HepG2 (cell line): ENCODE results near the gene OSBPL1A. TPM values are rescaled to one million over a fixed set of nuclear protein-coding genes. Genes with fewer than 3 reads are reported as not detected.

Experiments
- ATAC-seq: fragments of 200-7000 bp; cut with Tn5 transposase; 3 replicates; pipeline ENCODE4 v1.9.1; 2020; ENCODE audit warnings: mild to moderate bottlenecking, moderate library complexity
- BruUV-seq: library from RNA; stranded (reverse); fragments of 400-500 nt; replicated peaks from 2 replicates; lab custom pipeline; 2021; lab: Mats Ljungman, UMichigan
- CTCF ChIA-PET: fragments of 300-600 bp; formaldehyde crosslinking; extraction: SDS; loops from one replicate; lab custom pipeline; 2021; ENCODE audit warnings: low total read pairs, inconsistent platforms, low intra/inter-chr PET ratio; lab: Yijun Ruan, JAX
- POLR2A ChIA-PET: fragments of 350-600 bp; sonication (Branson Sonifier 250); formaldehyde crosslinking; loops from one replicate; lab custom pipeline; 2020; ENCODE audit warnings: antibody characterized with exemption, inconsistent platforms; lab: Yijun Ruan, JAX
- DNase-seq: peaks from one replicate; pipeline ENCODE4 v3.0.0-alpha.2; 2015; ENCODE audit warnings: low spot score
- FAIRE-seq: peaks from 3 replicates; lab custom pipeline; 2011; peaks lifted over from hg19 to GRCh38; lab: Jason Lieb, UNC
- H2AFZ ChIP-seq: one replicate; pipeline ENCODE4 v1.6.1; 2011; ENCODE audit warnings: low read length, inconsistent platforms
- H3K27ac ChIP-seq: fragments of 300-600 bp; 3 replicates; pipeline ENCODE4 v1.8.0; 2011; ENCODE audit warnings: mixed run types, mild to moderate bottlenecking, mixed read lengths, low read length, inconsistent platforms; ENCODE audit not compliant: insufficient read depth; ENCODE audit errors: extremely low read length
- H3K27me3 ChIP-seq, 2 experiments: fragments of 200-600 bp in 1 of 2; 2 replicates in 1 of 2; 3 replicates in 1 of 2; pipeline versions ENCODE4 v1.6.0 to v1.8.0; 2011; ENCODE audit warnings: low read length in 2 of 2, mild to moderate bottlenecking in 2 of 2, moderate library complexity in 2 of 2, inconsistent platforms in 1 of 2; ENCODE audit not compliant: insufficient read depth in 2 of 2, control insufficient read depth in 1 of 2
- H3K36me3 ChIP-seq, 2 experiments: fragments of 200-600 bp in 1 of 2; replicated peaks in 1 of 2; 2 replicates in 1 of 2; 3 replicates in 1 of 2; pipeline versions ENCODE4 v1.5.1 to v1.8.0; 2011; ENCODE audit warnings: low read length in 2 of 2, inconsistent platforms in 1 of 2; ENCODE audit not compliant: insufficient read depth in 2 of 2, control insufficient read depth in 1 of 2
- H3K4me1 ChIP-seq: 2 replicates; pipeline ENCODE4 v1.5.1; 2012; ENCODE audit warnings: low read length, inconsistent platforms; ENCODE audit not compliant: insufficient read depth
- H3K4me2 ChIP-seq: 2 replicates; pipeline ENCODE4 v1.6.0; 2011; ENCODE audit warnings: low read depth, low read length, inconsistent platforms
- H3K4me3 ChIP-seq, 3 experiments: fragments of 200-600 bp in 1 of 3; sonication (generic), shearing (Covaris generic) in 1 of 3; replicated peaks in 1 of 3; 2 replicates each; pipeline ENCODE4 v1.5.1; 2011 to 2016; ENCODE audit warnings: low read length in 3 of 3, inconsistent platforms in 2 of 3, low read depth in 2 of 3, mild to moderate bottlenecking in 2 of 3, control low read depth in 1 of 3, mixed read lengths in 1 of 3; ENCODE audit not compliant: insufficient read depth in 1 of 3
- H3K79me2 ChIP-seq: one replicate; pipeline ENCODE4 v1.6.1; 2011; ENCODE audit warnings: low read length, inconsistent platforms; ENCODE audit not compliant: insufficient read depth
- H3K9ac ChIP-seq: 2 replicates; pipeline ENCODE4 v1.6.0; 2011; ENCODE audit warnings: mild to moderate bottlenecking, low read depth, low read length, inconsistent platforms; ENCODE audit not compliant: insufficient read depth
- H3K9me3 ChIP-seq: 2 replicates; pipeline ENCODE4 v1.5.1; 2012; ENCODE audit warnings: mild to moderate bottlenecking, low read length
- H4K20me1 ChIP-seq: 2 replicates; pipeline ENCODE4 v1.6.0; 2011; ENCODE audit warnings: inconsistent platforms, mild to moderate bottlenecking, low read length, moderate library complexity; ENCODE audit not compliant: insufficient read depth
- ZNF577 ChIP-seq: sonication (generic); formaldehyde crosslinking; IDR thresholded peaks from 2 replicates; pipeline ENCODE4 v1.4.0; 2020; ENCODE audit warnings: mild to moderate bottlenecking, low read depth, missing genetic modification reagents, borderline replicate concordance
- ZNF788 ChIP-seq: sonication (generic); formaldehyde crosslinking; IDR thresholded peaks from 2 replicates; pipeline ENCODE4 v1.5.0; 2020; ENCODE audit warnings: mild to moderate bottlenecking, missing genetic modification reagents, borderline replicate concordance
- WGBS: methylation state at CpG from one replicate; pipeline ENCODE4 v1.1.6; 2017; ENCODE audit warnings: low lambda C conversion rate; 5-methylcytosine and 5-hydroxymethylcytosine counted together
- in situ Hi-C: cut with HindIII; loops from 2 replicates; pipeline ENCODE4 v1.10.0; 2017; ENCODE audit warnings: low pct_unique_long_range_greater_than_20kb; ENCODE audit not compliant: extremely low pct_ligation_motif_present
- intact Hi-C: fragments of 100-400 bp; cut with micrococcal nuclease; formaldehyde crosslinking; loops from one replicate; pipeline ENCODE4 v1.10.0; 2022; ENCODE audit not compliant: unreplicated experiment
- polyA plus RNA-seq, 8 experiments: library from polyadenylated mRNA; depleted of rRNA in 3 of 8; stranded (reverse) in 7 of 8; unstranded in 1 of 8; fragments of >200 nt; fragmentation: Illumina TruSeq in 4 of 8; extraction: Trizol in 4 of 8; gene quantifications; 2 replicates each; pipeline versions ENCODE4 v1.2.1 to v1.2.3, GENCODE V29; 2011 to 2016; ENCODE audit warnings: low read depth in 4 of 8, missing spikeins in 1 of 8, mixed read lengths in 1 of 8; ENCODE audit not compliant: insufficient read depth in 1 of 8
- total RNA-seq, 5 experiments: library from RNA; depleted of rRNA; stranded (reverse); fragments of >200 nt; fragmentation: Illumina TruSeq; extraction: Trizol; gene quantifications; 2 replicates each; pipeline ENCODE4 v1.2.3, GENCODE V29; 2016; ENCODE audit warnings: low read depth in 1 of 5
- TF ChIP-seq, protein P1 (sequence below): sonication (generic); formaldehyde crosslinking; IDR thresholded peaks from 2 replicates; pipeline ENCODE4 v1.5.1; 2020; ENCODE audit warnings: mild to moderate bottlenecking, missing genetic modification reagents, moderate library complexity
- TF ChIP-seq, protein P2 (sequence below): sonication (generic); formaldehyde crosslinking; IDR thresholded peaks from 2 replicates; pipeline ENCODE4 v1.4.0; 2020; ENCODE audit warnings: missing genetic modification reagents

Gene OSBPL1A
- total and polyA plus RNA-seq, 2 of the 13 experiments (the other 11 are each of a cell fraction or from before 2014, with no cell fraction given) = 0.02 TPM; not detected in 1

DNA sequence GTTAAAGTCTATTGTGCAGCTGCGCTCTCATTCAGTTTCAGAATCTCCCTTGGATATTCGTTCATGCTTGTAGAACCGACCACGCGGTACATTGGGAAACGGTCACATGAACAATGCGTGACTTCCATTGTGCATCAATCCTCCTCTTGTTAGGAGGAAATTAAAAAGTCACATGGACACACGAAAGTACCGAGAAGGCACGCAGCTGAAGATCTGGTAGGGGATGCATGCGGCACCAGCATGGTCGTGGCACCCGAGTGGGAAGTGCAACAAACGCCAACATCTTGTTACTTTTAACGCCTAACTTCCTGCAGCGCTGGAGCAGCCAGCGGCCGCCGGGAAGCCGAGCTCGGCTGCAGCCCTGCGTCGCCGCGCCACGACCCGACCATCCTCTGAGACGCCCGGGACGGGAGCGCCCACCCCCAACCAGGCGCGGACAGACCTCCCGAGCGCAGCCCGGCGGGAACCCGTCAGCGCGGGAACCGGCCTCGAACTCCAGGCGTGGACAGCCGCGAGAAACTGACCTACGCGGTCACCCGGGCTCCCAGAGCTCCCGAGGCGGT is 412 bp downstream of the OSBPL1A start:
- TF ChIP-seq ZNF788 (CRISPR knock-in tag) = 0 out of 2 replicates have a peak, but pooled peaks have one; percentile 41
- TF ChIP-seq, protein P1, sequence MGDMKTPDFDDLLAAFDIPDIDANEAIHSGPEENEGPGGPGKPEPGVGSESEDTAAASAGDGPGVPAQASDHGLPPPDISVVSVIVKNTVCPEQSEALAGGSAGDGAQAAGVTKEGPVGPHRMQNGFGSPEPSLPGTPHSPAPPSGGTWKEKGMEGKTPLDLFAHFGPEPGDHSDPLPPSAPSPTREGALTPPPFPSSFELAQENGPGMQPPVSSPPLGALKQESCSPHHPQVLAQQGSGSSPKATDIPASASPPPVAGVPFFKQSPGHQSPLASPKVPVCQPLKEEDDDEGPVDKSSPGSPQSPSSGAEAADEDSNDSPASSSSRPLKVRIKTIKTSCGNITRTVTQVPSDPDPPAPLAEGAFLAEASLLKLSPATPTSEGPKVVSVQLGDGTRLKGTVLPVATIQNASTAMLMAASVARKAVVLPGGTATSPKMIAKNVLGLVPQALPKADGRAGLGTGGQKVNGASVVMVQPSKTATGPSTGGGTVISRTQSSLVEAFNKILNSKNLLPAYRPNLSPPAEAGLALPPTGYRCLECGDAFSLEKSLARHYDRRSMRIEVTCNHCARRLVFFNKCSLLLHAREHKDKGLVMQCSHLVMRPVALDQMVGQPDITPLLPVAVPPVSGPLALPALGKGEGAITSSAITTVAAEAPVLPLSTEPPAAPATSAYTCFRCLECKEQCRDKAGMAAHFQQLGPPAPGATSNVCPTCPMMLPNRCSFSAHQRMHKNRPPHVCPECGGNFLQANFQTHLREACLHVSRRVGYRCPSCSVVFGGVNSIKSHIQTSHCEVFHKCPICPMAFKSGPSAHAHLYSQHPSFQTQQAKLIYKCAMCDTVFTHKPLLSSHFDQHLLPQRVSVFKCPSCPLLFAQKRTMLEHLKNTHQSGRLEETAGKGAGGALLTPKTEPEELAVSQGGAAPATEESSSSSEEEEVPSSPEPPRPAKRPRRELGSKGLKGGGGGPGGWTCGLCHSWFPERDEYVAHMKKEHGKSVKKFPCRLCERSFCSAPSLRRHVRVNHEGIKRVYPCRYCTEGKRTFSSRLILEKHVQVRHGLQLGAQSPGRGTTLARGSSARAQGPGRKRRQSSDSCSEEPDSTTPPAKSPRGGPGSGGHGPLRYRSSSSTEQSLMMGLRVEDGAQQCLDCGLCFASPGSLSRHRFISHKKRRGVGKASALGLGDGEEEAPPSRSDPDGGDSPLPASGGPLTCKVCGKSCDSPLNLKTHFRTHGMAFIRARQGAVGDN = peak; percentile 21; the same call in 1 of the 2 replicates
- TF ChIP-seq ZNF577 = no peak
- TF ChIP-seq, protein P2, sequence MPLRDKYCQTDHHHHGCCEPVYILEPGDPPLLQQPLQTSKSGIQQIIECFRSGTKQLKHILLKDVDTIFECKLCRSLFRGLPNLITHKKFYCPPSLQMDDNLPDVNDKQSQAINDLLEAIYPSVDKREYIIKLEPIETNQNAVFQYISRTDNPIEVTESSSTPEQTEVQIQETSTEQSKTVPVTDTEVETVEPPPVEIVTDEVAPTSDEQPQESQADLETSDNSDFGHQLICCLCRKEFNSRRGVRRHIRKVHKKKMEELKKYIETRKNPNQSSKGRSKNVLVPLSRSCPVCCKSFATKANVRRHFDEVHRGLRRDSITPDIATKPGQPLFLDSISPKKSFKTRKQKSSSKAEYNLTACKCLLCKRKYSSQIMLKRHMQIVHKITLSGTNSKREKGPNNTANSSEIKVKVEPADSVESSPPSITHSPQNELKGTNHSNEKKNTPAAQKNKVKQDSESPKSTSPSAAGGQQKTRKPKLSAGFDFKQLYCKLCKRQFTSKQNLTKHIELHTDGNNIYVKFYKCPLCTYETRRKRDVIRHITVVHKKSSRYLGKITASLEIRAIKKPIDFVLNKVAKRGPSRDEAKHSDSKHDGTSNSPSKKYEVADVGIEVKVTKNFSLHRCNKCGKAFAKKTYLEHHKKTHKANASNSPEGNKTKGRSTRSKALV = 0 out of 2 replicates have a peak, but pooled peaks have one; percentile 35
- no peaks in the 10 kb centered on the region for H4K20me1 ChIP-seq
- in situ Hi-C loops (no loop called here), intact Hi-C loops (loop anchor here (2.0 kb wide), 1 partner anchor 38 kb away; no protein-coding TSS in a partner anchor)
- H3K4me2 ChIP-seq = peak overlapping the region; percentile 42
- CTCF ChIA-PET = no interaction called here
- peak overlapping the region in 2 of 3 experiments; percentile 31 to 46; a peak in 4 of 6 replicates for H3K4me3 ChIP-seq
- 10% methylated on average over 12 of the region's 50 CpGs for WGBS
- DNase-seq = no peak
- no peak overlapping the region for H2AFZ ChIP-seq
- H3K27ac ChIP-seq = no peak overlapping the region
- BruUV-seq = no TSS peak
- no peak overlapping the region for H3K9ac ChIP-seq
- no peak for FAIRE-seq
- POLR2A ChIA-PET = no interaction called here
- H3K4me1 ChIP-seq = peaks cover 7% of the 10 kb centered on the region; the same call in 1 of the 2 replicates
- no peaks in the 10 kb centered on the region for H3K79me2 ChIP-seq
- no peaks in the 10 kb centered on the region for H3K36me3 ChIP-seq
- peaks cover 0 to 33% of the 10 kb centered on the region in 2 experiments for H3K27me3 ChIP-seq
- H3K9me3 ChIP-seq = no peaks in the 10 kb centered on the region
- peak; percentile 69 for ATAC-seq
